ENCODE results near the gene RND2. TPM values are rescaled to one million over a fixed set of nuclear protein-coding genes. Genes with fewer than 3 reads are reported as not detected.
A peak's percentile ranks its signal among the peaks of the same experiment; 100 is the strongest.

Gene RND2
- total and polyA plus RNA-seq, 9 of the 15 experiments (the other 6 are each of a cell fraction or from before 2014, with no cell fraction given): 0.15 to 1.9 (median 0.98) TPM

DNA sequence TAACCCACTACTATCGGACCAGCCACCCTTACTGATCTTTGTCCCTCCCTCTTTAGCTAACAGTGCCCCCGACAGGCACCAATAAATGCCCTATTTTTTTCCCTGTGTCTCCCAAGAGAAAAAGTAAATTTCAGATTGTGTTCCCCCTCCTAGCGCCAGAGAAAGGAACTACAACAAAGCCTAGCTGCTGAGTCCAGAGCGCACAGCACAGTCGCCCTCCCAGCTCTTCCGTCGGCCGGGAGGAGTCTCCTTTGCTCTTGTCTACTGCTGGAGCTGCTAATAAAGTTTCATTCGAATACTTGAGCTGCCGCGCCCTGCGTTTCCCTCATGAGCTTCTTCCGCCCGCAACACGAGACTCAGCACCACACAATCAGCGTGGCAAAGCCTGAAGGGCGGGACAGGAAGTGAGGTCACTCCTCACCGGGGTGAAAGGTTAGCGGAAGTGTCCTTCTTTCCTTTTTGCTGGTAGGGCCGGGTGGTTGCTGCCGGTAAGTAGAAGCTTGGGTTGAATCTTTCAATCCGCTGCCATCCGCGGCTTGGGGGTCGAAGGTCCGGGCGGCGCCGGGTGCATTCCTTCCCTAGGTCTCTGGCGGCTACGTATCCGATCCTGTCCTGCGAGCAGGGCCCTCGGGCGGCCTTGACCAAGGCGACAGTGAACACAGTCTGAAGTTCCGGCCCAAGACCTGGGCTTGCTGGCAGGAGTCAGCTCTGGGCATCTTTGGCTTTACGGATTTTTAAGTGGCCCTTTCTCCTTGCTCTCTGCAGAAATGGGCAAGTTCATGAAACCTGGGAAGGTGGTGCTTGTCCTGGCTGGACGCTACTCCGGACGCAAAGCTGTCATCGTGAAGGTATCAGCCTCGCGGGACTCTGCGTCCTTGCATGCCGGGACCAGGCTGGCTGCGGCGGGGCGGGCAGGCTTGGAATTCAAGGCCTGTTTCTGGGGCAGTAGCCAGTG is 26.8 kb upstream of the RND2 start, which contains the start of gene RPL27 (continued):
- TF ChIP-seq HNRNPK (IDR thresholded peaks at IDR 0.05; ENCODE audit: low read depth, low read length, poor library complexity, severe bottlenecking) (no peak), SNAPC5 (CRISPR knock-in tag; IDR thresholded peaks at IDR 0.05) (no peak), TFAP4 (CRISPR knock-in tag; IDR thresholded peaks at IDR 0.05; ENCODE audit: borderline replicate concordance) (peak; percentile 92), SMARCE1 (IDR thresholded peaks at IDR 0.05) (no peak), MLX (CRISPR knock-in tag; conservative IDR thresholded peaks at IDR 0.05) (no peak), ZNF778 (CRISPR knock-in tag; IDR thresholded peaks at IDR 0.05) (no peak), POLR2AphosphoS5 (IDR thresholded peaks at IDR 0.05; ENCODE audit: control insufficient read depth, insufficient read depth, low read depth, low read length) (peak; percentile 97), MTA3 (IDR thresholded peaks at IDR 0.05; ENCODE audit: borderline replicate concordance) (peak; percentile 94; the same call in 1 of the 2 replicates), HBP1 (CRISPR knock-in tag; IDR thresholded peaks at IDR 0.05) (no peak), MXD1 (CRISPR knock-in tag; IDR thresholded peaks at IDR 0.05; ENCODE audit: borderline replicate concordance, poor library complexity, severe bottlenecking) (peak; percentile 50), ATF2 (CRISPR knock-in tag; IDR thresholded peaks at IDR 0.05) (no peak), IRF9 (tag; IDR thresholded peaks at IDR 0.05) (0 out of 2 replicates have a peak, but pooled peaks have one; percentile 15), POLR2H (tag; IDR thresholded peaks at IDR 0.05; ENCODE audit: low read depth) (peak; percentile 94)
- TF ChIP-seq, protein P1, sequence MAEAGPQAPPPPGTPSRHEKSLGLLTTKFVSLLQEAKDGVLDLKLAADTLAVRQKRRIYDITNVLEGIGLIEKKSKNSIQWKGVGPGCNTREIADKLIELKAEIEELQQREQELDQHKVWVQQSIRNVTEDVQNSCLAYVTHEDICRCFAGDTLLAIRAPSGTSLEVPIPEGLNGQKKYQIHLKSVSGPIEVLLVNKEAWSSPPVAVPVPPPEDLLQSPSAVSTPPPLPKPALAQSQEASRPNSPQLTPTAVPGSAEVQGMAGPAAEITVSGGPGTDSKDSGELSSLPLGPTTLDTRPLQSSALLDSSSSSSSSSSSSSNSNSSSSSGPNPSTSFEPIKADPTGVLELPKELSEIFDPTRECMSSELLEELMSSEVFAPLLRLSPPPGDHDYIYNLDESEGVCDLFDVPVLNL (CRISPR knock-in tag; IDR thresholded peaks at IDR 0.05; ENCODE audit: low read depth): no peak
- TF ChIP-seq, protein P2, sequence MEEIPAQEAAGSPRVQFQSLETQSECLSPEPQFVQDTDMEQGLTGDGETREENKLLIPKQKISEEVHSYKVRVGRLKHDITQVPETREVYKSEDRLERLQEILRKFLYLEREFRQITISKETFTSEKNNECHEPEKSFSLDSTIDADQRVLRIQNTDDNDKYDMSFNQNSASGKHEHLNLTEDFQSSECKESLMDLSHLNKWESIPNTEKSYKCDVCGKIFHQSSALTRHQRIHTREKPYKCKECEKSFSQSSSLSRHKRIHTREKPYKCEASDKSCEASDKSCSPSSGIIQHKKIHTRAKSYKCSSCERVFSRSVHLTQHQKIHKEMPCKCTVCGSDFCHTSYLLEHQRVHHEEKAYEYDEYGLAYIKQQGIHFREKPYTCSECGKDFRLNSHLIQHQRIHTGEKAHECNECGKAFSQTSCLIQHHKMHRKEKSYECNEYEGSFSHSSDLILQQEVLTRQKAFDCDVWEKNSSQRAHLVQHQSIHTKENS (CRISPR knock-in tag; IDR thresholded peaks at IDR 0.05): no peak

Measured in K562 (cell line).